BJ (cell line): ENCODE measurements around the gene CCDC33. TPM values are rescaled to one million over a fixed set of nuclear protein-coding genes. Genes with fewer than 3 reads are reported as not detected.
A peak's percentile ranks its signal among the peaks of the same experiment; 100 is the strongest.

ENCODE experiments used
- CTCF ChIA-PET: fragments of 350-600 bp; formaldehyde crosslinking; extraction: SDS; loops from one replicate; lab custom pipeline; 2021; ENCODE audit warnings: antibody characterized with exemption, inconsistent platforms; lab: Yijun Ruan, JAX
- POLR2A ChIA-PET: fragments of 300-600 bp; sonication (Branson Sonifier 250); formaldehyde crosslinking; extraction: SDS; loops from one replicate; lab custom pipeline; 2021; ENCODE audit warnings: antibody characterized with exemption; lab: Charles Lee
- DNase-seq: peaks from one replicate; pipeline ENCODE4 v3.0.0-alpha.2; 2011; ENCODE audit warnings: low read depth
- H3K27me3 ChIP-seq: 2 replicates; pipeline ENCODE4 v1.6.0; 2011; ENCODE audit warnings: low read length; ENCODE audit not compliant: control insufficient read depth, insufficient read depth
- H3K36me3 ChIP-seq: 2 replicates; pipeline ENCODE4 v1.5.1; 2011; ENCODE audit warnings: low read length; ENCODE audit not compliant: control insufficient read depth, insufficient read depth
- H3K4me3 ChIP-seq: 2 replicates; pipeline ENCODE4 v1.5.1; 2011; ENCODE audit warnings: low read depth, mild to moderate bottlenecking, control low read depth, low read length
- CTCF ChIP-seq: IDR thresholded peaks from 2 replicates; pipeline ENCODE4 v1.5.1; 2011; ENCODE audit warnings: low read depth, mild to moderate bottlenecking, control low read depth, inconsistent platforms, low read length, moderate library complexity; ENCODE audit not compliant: insufficient read depth
- polyA plus RNA-seq: library from polyadenylated mRNA; depleted of rRNA; stranded (reverse); fragments of >200 nt; gene quantifications from 2 replicates; pipeline ENCODE4 v1.2.3, GENCODE V29; 2011

The CCDC33 gene
- polyA plus RNA-seq, 1 experiment = 0.26 TPM

- H3K36me3 ChIP-seq = no peaks in the 10 kb centered on the region
- TF ChIP-seq CTCF = peak; percentile 93
- H3K27me3 ChIP-seq = no peaks in the 10 kb centered on the region
- CTCF ChIA-PET = interaction anchor here (0.7 to 14.8 kb wide), 29 partner anchors 8 to 952 kb away, joined by 3 to 278 read pairs (median 3); partner anchors contain the start of gene ISLR2
- POLR2A ChIA-PET = no interaction called here
- no peak overlapping the region for H3K4me3 ChIP-seq
- no peak for DNase-seq
Observed at GRCh38 chr15:74322558-74323180, 86.5 kb downstream of the CCDC33 start.

DNA sequence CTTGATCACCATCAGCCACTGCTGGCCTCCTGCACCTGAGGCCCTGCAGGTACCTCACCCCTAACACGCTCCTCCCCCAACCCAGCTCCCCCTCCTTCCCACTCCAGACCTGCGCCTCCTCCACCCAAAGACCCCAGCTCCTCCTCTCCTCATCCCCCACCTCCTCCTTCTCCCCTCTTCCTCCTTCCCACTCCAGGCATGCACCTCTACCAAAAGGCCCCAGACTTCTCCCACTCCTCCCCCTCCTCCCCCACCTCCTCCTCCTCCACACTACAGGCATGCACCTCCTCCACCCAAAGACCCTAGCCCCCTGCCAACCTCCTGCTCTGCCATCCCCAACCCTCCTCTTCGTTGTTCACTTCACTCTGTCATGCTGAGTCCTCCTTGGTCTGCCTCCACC, 88.6 kb downstream of the CCDC33 start:
- H3K4me3 ChIP-seq = no peak overlapping the region
- no peak for TF ChIP-seq CTCF
- peaks cover 4% of the 10 kb centered on the region for H3K27me3 ChIP-seq
- CTCF ChIA-PET = interaction anchor here (1.1 to 14.8 kb wide), 5 partner anchors 12 to 352 kb away, joined by 4 to 278 read pairs (median 67); no protein-coding TSS in a partner anchor
- no peaks in the 10 kb centered on the region for H3K36me3 ChIP-seq
- no peak for DNase-seq
- POLR2A ChIA-PET = no interaction called here

- Histone ChIP-seq H3K4me3 (no peak overlapping the region), H3K27me3 (peaks cover 7% of the 10 kb centered on the region), H3K36me3 (no peaks in the 10 kb centered on the region)
- no peak for TF ChIP-seq CTCF
- CTCF ChIA-PET = interaction anchor here (0.6 to 14.8 kb wide), 6 partner anchors 9 to 875 kb away, joined by 3 to 278 read pairs (median 6); partner anchors contain the start of gene C15orf39
- no peak for DNase-seq
- POLR2A ChIA-PET = no interaction called here
Observed at GRCh38 chr15:74326746-74327145, 90.6 kb downstream of the CCDC33 start.

- no peak for DNase-seq
- ChIA-PET POLR2A (no interaction called here), CTCF (interaction anchor here (0.7 to 14.8 kb wide), 5 partner anchors 16 to 355 kb away, joined by 3 to 278 read pairs (median 7); no protein-coding TSS in a partner anchor)
- Histone ChIP-seq H3K27me3 (peaks cover 7% of the 10 kb centered on the region), H3K4me3 (no peak overlapping the region), H3K36me3 (no peaks in the 10 kb centered on the region)
- no peak for TF ChIP-seq CTCF
Observed at GRCh38 chr15:74327756-74328155, 91.6 kb downstream of the CCDC33 start.

GRCh38 chr15:74328331-74329056, 92.4 kb downstream of the CCDC33 start:
- no peak overlapping the region for H3K4me3 ChIP-seq
- H3K36me3 ChIP-seq = no peaks in the 10 kb centered on the region
- DNase-seq = no peak
- peaks cover 7% of the 10 kb centered on the region for H3K27me3 ChIP-seq
- ChIA-PET CTCF (interaction anchor here (1.3 to 14.8 kb wide), 5 partner anchors 7 to 277 kb away, joined by 3 to 278 read pairs (median 11); no protein-coding TSS in a partner anchor), POLR2A (no interaction called here)
- no peak for TF ChIP-seq CTCF
